Measurements from ENCODE around the gene HAVCR2.
"Not testable (repeated sequence)": the region's sequence is repeated elsewhere in the genome, so short reads cannot be mapped to it uniquely, and the experiment has no call there.

The HAVCR2 gene

GRCh38 chr5:157086751-157087359 lies 22.0 kb downstream of the HAVCR2 start:
- no peak for DNase-seq

GRCh38 chr5:157085930-157086329 lies 22.9 kb downstream of the HAVCR2 start:
- DNase-seq = no peak

- no peak for DNase-seq
Measured at GRCh38 chr5:157080286-157080685, 28.6 kb downstream of the HAVCR2 start.

- no peak for DNase-seq
Measured at GRCh38 chr5:157076558-157076957, 32.3 kb downstream of the HAVCR2 start.

- no peak for DNase-seq
Measured at GRCh38 chr5:157072508-157072907, 36.3 kb downstream of the HAVCR2 start.

- no peak for DNase-seq
Measured at GRCh38 chr5:157069949-157070348, 38.9 kb downstream of the HAVCR2 start.

- DNase-seq = no peak
Measured at GRCh38 chr5:157068785-157069184, 40.1 kb downstream of the HAVCR2 start.

- DNase-seq = no peak
Measured at GRCh38 chr5:157068339-157068738, 40.5 kb downstream of the HAVCR2 start.

GRCh38 chr5:157067005-157067404 lies 41.8 kb downstream of the HAVCR2 start:
- no peak for DNase-seq

GRCh38 chr5:157066080-157066479 lies 42.8 kb downstream of the HAVCR2 start:
- no peak for DNase-seq

GRCh38 chr5:157063776-157064430 lies 44.9 kb downstream of the HAVCR2 start:
- no peak for DNase-seq

GRCh38 chr5:157059891-157060290 lies 49.0 kb downstream of the HAVCR2 start:
- DNase-seq = no peak

- DNase-seq = no peak
Measured at GRCh38 chr5:157059093-157059539, 49.7 kb downstream of the HAVCR2 start, which contains the start of gene HAVCR1. Gene HAVCR1, minus strand, starts transcription at chr5:157059116. Its CDS starts 1,173 bp downstream, at chr5:157057943.

GRCh38 chr5:157057459-157058370 lies 51.1 kb downstream of the HAVCR2 start:
- no peak for DNase-seq

- DNase-seq = not testable (repeated sequence)
Measured at GRCh38 chr5:157056848-157057247, 52.0 kb downstream of the HAVCR2 start.

GRCh38 chr5:157051604-157052245 lies 57.1 kb downstream of the HAVCR2 start:
- DNase-seq = no peak

GRCh38 chr5:157050050-157050449 lies 58.8 kb downstream of the HAVCR2 start:
- DNase-seq = no peak

- no peak for DNase-seq
Measured at GRCh38 chr5:157049605-157050004, 59.2 kb downstream of the HAVCR2 start.

GRCh38 chr5:157047898-157048297 lies 60.9 kb downstream of the HAVCR2 start:
- DNase-seq = no peak

GRCh38 chr5:157047016-157047415 lies 61.8 kb downstream of the HAVCR2 start:
- not testable (repeated sequence) for DNase-seq

- no peak for DNase-seq
Measured at GRCh38 chr5:157046041-157046440, 62.8 kb downstream of the HAVCR2 start.

- DNase-seq = no peak
Measured at GRCh38 chr5:157045601-157046000, 63.2 kb downstream of the HAVCR2 start.
